ENCODE measurements around the gene ELF1.
"Not testable (repeated sequence)": the region's sequence is repeated elsewhere in the genome, so short reads cannot be mapped to it uniquely, and the experiment has no call there.

The ELF1 gene

GRCh38 chr13:41040584-41041334, 21.6 kb upstream of the ELF1 start:
- no peak overlapping the region for H3K4me3 ChIP-seq (replicated peaks; ENCODE audit: low read depth, low read length)
- TF ChIP-seq CTCF (IDR thresholded peaks at IDR 0.05; ENCODE audit: low read depth, low read length, missing control alignments) = no peak
- no peak for DNase-seq (ENCODE audit: extremely low read depth, low read depth)

DNA sequence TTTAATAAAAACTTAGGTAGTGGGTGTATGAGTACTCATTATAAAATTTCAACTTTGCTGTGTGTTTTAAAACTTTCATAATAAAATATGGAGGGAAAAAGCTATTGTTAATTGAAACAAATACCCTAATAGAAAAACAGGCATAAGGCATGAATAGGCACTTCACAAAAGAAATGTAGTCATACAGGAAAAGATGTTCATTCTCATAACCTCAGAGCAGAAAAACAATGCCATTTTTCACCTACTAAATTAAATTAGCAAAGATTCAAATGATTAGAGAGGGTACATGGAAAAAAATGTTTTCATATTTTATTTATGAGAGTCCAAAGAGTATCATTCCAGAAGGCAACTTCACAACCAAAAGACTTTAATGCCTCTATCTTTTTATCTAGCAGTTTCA, 20.6 kb upstream of the ELF1 start:
- TF ChIP-seq CTCF (IDR thresholded peaks at IDR 0.05; ENCODE audit: low read depth, low read length, missing control alignments) = no peak
- no peak for DNase-seq (ENCODE audit: extremely low read depth, low read depth)
- H3K4me3 ChIP-seq (replicated peaks; ENCODE audit: low read depth, low read length) = no peak overlapping the region

DNA sequence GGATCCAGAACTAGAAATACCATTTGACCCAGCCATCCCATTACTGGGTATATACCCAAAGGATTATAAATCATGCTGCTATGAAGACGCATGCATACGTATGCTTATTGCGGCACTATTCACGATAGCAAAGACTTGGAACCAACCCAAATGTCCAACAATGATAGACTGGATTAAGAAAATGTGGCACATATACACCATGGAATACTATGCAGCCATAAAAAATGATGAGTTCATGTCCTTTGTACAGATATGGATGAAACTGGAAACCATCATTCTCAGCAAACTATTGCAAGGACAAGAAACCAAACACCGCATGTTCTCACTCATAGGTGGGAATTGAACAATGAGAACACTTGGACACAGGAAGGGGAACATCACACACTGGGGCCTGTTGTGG, 17.4 kb upstream of the ELF1 start:
- not testable (repeated sequence) for DNase-seq (ENCODE audit: extremely low read depth, low read depth); H3K4me3 ChIP-seq (replicated peaks; ENCODE audit: low read depth, low read length)

DNA sequence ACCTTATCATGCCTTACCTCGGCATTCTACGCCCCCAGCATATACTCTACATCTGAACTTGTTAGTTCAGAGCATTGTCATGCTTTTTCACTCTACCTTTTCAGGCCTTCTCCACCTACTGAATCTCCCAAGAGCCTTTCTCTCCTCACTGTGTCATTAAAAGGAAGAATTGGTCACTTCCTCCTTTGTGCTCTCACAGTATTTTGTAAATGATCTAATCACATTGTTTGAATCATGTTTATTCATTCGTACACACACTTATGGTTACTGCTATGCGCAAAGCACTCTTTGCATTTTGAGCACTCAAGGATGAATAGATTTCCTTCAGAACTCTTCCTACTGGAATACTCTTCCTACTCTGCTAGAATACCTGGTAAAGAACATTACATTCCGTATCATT, 15.8 kb upstream of the ELF1 start:
- no peak for DNase-seq (ENCODE audit: extremely low read depth, low read depth)

GRCh38 chr13:41034382-41034781, 15.3 kb upstream of the ELF1 start:
- no peak overlapping the region for H3K4me3 ChIP-seq (replicated peaks; ENCODE audit: low read depth, low read length)
- no peak for DNase-seq (ENCODE audit: extremely low read depth, low read depth)
- TF ChIP-seq CTCF (IDR thresholded peaks at IDR 0.05; ENCODE audit: low read depth, low read length, missing control alignments) = no peak

More for the DNA sequence above, 15.8 kb upstream of the ELF1 start:
- no peak for TF ChIP-seq CTCF (IDR thresholded peaks at IDR 0.05; ENCODE audit: low read depth, low read length, missing control alignments)
- H3K4me3 ChIP-seq (replicated peaks; ENCODE audit: low read depth, low read length) = no peak overlapping the region

- TF ChIP-seq CTCF (IDR thresholded peaks at IDR 0.05; ENCODE audit: low read depth, low read length, missing control alignments) = no peak
- H3K4me3 ChIP-seq (replicated peaks; ENCODE audit: low read depth, low read length) = no peak overlapping the region
- no peak for DNase-seq (ENCODE audit: extremely low read depth, low read depth)
Observed at GRCh38 chr13:41032691-41033376, 13.7 kb upstream of the ELF1 start.

GRCh38 chr13:41029629-41030028, 10.5 kb upstream of the ELF1 start:
- DNase-seq (ENCODE audit: extremely low read depth, low read depth) = no peak
- peak; percentile 5 for TF ChIP-seq CTCF (IDR thresholded peaks at IDR 0.05; ENCODE audit: low read depth, low read length, missing control alignments)

More at GRCh38 chr13:41029629-41030028, 10.5 kb upstream of the ELF1 start:
- H3K4me3 ChIP-seq (replicated peaks; ENCODE audit: low read depth, low read length) = no peak overlapping the region
